Measurements from ENCODE around the gene PITHD1.

DNA sequence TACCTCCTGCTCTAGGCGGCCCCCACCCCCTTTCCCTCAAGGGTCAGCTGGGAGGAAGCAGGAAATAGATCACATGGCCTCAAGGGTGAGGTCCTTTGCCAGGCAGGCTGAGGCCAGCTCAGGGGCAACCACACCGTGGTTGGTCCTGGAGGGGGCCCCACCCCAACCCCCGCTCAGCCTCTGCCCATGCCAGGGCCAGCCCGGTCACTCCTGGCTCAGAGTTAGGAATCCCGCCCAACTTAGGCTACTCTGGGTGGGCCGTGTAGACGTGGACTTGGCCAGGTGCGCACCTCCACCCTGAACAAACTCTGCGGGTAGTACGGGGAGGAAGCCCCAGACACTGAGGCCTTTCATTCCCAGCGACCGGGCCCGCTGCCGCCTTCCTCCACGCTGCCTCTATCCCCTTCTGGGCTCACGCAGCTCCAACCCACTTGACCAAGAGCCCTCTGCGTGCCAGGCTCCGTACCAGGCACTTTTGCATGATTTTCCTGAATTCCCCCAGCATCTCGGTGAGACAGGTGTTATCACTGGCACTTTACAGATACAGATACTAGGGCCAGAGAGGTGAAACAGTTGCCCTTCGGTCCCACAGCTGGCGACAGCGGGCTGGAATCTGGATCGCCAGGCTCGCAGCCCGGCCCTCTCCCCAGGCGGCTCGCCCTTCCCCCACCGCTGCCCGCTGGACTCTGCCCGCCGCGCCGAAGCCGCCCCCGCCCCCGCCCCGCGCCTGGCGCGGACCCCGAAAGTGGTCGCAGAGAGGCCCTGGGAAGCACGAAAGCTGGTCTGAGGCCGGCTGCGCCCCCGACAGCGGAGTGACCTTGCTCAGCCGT is 21.6 kb downstream of the PITHD1 start:
- TF ChIP-seq NFXL1 (IDR thresholded peaks at IDR 0.05; ENCODE audit: borderline replicate concordance) (no peak), ZZZ3 (IDR thresholded peaks at IDR 0.05; ENCODE audit: control insufficient read depth, insufficient read length, low read depth) (no peak), SMC3 (IDR thresholded peaks at IDR 0.05; ENCODE audit: borderline replicate concordance, low read length) (no peak)
- TF ChIP-seq, protein P1, sequence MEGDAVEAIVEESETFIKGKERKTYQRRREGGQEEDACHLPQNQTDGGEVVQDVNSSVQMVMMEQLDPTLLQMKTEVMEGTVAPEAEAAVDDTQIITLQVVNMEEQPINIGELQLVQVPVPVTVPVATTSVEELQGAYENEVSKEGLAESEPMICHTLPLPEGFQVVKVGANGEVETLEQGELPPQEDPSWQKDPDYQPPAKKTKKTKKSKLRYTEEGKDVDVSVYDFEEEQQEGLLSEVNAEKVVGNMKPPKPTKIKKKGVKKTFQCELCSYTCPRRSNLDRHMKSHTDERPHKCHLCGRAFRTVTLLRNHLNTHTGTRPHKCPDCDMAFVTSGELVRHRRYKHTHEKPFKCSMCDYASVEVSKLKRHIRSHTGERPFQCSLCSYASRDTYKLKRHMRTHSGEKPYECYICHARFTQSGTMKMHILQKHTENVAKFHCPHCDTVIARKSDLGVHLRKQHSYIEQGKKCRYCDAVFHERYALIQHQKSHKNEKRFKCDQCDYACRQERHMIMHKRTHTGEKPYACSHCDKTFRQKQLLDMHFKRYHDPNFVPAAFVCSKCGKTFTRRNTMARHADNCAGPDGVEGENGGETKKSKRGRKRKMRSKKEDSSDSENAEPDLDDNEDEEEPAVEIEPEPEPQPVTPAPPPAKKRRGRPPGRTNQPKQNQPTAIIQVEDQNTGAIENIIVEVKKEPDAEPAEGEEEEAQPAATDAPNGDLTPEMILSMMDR (IDR thresholded peaks at IDR 0.05 in 2 of 3, conservative IDR thresholded peaks at IDR 0.05 in 1 of 3; ENCODE audit: control insufficient read depth in 2 of 3, extremely low read depth in 1 of 3, insufficient read depth in 1 of 3, low read depth in 3 of 3, low read length in 3 of 3), result no peak

All from GM12878 (cell line).